ENCODE results near the gene GMDS. TPM values are rescaled to one million over a fixed set of nuclear protein-coding genes. Genes with fewer than 3 reads are reported as not detected.
A peak's percentile ranks its signal among the peaks of the same experiment; 100 is the strongest.

Gene GMDS
- total RNA-seq, 1 donor from 2014 or later = 34.0 TPM

- H3K27ac Mint-ChIP-seq (ENCODE audit: unreplicated experiment) = no peak overlapping the region
- no peaks in the 10 kb centered on the region for H3K36me3 Mint-ChIP-seq (ENCODE audit: low read depth)
- H3K4me3 Mint-ChIP-seq (ENCODE audit: unreplicated experiment) = no peak overlapping the region
- H3K27me3 Mint-ChIP-seq (ENCODE audit: low read depth) = no peaks in the 10 kb centered on the region
- TF ChIP-seq, protein P1, sequence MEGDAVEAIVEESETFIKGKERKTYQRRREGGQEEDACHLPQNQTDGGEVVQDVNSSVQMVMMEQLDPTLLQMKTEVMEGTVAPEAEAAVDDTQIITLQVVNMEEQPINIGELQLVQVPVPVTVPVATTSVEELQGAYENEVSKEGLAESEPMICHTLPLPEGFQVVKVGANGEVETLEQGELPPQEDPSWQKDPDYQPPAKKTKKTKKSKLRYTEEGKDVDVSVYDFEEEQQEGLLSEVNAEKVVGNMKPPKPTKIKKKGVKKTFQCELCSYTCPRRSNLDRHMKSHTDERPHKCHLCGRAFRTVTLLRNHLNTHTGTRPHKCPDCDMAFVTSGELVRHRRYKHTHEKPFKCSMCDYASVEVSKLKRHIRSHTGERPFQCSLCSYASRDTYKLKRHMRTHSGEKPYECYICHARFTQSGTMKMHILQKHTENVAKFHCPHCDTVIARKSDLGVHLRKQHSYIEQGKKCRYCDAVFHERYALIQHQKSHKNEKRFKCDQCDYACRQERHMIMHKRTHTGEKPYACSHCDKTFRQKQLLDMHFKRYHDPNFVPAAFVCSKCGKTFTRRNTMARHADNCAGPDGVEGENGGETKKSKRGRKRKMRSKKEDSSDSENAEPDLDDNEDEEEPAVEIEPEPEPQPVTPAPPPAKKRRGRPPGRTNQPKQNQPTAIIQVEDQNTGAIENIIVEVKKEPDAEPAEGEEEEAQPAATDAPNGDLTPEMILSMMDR (IDR thresholded peaks at IDR 0.05) = no peak
- no peaks in the 10 kb centered on the region for H3K9me3 Mint-ChIP-seq (ENCODE audit: low read depth)
- H3K4me1 Mint-ChIP-seq (ENCODE audit: low read depth) = peaks cover under 1% of the 10 kb centered on the region
- peak; percentile 51 for DNase-seq (ENCODE audit: low spot score)
Measured at GRCh38 chr6:1923449-1923848, 322.0 kb downstream of the GMDS start.

DNA sequence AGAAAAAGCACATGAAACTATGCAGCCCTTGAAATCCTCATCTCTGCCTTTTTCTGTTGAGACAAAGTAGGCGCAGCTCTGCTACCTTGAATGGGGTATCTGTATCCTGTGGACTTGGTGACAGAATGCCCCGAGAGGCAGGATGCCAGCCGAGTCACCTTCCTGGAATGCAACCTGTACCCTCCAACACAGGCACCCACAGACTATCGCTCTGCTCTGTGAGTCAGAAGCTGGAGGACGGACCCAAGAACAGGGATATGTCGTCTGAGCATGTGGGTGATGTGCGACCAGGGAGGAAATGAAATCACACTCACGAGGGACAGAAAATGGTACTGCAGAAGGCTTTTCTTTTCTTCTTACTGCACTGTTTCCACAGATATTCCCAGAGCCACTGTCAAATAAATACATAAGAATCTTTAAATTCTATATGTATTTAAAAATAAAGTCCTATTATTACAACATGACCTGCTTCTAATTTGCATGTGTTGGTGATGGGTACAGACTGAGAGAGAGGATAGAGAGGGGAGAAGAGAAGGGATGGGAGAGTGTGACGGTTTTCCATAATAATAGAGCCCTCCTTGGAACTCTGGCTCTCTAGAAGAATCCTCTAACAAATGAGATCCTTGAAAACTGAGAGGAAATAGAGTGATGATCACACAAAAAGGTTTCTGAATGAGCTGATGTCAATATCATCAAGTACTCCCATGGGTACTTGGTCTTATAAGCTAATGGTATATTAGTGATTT lies 327.6 kb downstream of the GMDS start:
- H3K9me3 Mint-ChIP-seq (ENCODE audit: low read depth) = no peaks in the 10 kb centered on the region
- DNase-seq (ENCODE audit: low spot score) = no peak
- no peaks in the 10 kb centered on the region for H3K36me3 Mint-ChIP-seq (ENCODE audit: low read depth)
- peaks cover 30% of the 10 kb centered on the region for H3K4me1 Mint-ChIP-seq (ENCODE audit: low read depth)
- H3K27ac Mint-ChIP-seq (ENCODE audit: unreplicated experiment) = peak overlapping the region; percentile 96
- no peaks in the 10 kb centered on the region for H3K27me3 Mint-ChIP-seq (ENCODE audit: low read depth)
- TF ChIP-seq, protein P1 (IDR thresholded peaks at IDR 0.05) = no peak
- peak overlapping the region; percentile 36 for H3K4me3 Mint-ChIP-seq (ENCODE audit: unreplicated experiment)

- Mint-ChIP-seq H3K27ac (ENCODE audit: unreplicated experiment) (peak overlapping the region; percentile 96), H3K4me1 (ENCODE audit: low read depth) (peaks cover 41% of the 10 kb centered on the region), H3K9me3 (ENCODE audit: low read depth) (no peaks in the 10 kb centered on the region), H3K36me3 (ENCODE audit: low read depth) (no peaks in the 10 kb centered on the region), H3K27me3 (ENCODE audit: low read depth) (no peaks in the 10 kb centered on the region), H3K4me3 (ENCODE audit: unreplicated experiment) (no peak overlapping the region)
- DNase-seq (ENCODE audit: low spot score) = no peak
- TF ChIP-seq, protein P1 (IDR thresholded peaks at IDR 0.05) = no peak
Measured at GRCh38 chr6:1916334-1917070, 328.9 kb downstream of the GMDS start.

DNA sequence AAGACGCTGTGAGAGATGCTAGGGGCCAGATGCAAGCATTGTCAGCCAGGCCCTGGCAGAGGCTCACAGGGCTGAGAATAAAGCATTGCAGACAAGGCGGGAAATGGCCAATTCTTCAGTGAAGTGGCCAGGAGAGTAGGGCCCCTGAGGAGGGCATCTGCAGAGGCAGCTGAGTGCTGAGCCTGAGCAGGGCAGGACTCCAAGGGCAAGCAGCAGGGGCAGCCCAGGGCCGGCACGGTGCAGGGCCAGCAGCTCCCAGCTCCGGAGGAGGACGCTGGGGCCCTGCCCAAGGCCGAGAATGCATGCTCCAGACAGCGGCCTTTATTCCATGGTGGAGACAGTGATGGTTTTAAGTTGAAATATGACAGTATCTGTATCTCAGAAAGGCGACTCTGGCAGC lies 330.2 kb downstream of the GMDS start:
- H3K4me3 Mint-ChIP-seq (ENCODE audit: unreplicated experiment) = no peak overlapping the region
- no peak for DNase-seq (ENCODE audit: low spot score)
- H3K9me3 Mint-ChIP-seq (ENCODE audit: low read depth) = no peaks in the 10 kb centered on the region
- TF ChIP-seq, protein P1 (IDR thresholded peaks at IDR 0.05) = no peak
- no peak overlapping the region for H3K27ac Mint-ChIP-seq (ENCODE audit: unreplicated experiment)
- peaks cover 54% of the 10 kb centered on the region for H3K4me1 Mint-ChIP-seq (ENCODE audit: low read depth)
- H3K36me3 Mint-ChIP-seq (ENCODE audit: low read depth) = no peaks in the 10 kb centered on the region
- H3K27me3 Mint-ChIP-seq (ENCODE audit: low read depth) = no peaks in the 10 kb centered on the region

GRCh38 chr6:1913577-1913976 lies 331.8 kb downstream of the GMDS start:
- TF ChIP-seq, protein P1 (IDR thresholded peaks at IDR 0.05) = no peak
- Mint-ChIP-seq H3K27ac (ENCODE audit: unreplicated experiment) (peak overlapping the region; percentile 18), H3K27me3 (ENCODE audit: low read depth) (no peaks in the 10 kb centered on the region), H3K4me3 (ENCODE audit: unreplicated experiment) (no peak overlapping the region), H3K9me3 (ENCODE audit: low read depth) (no peaks in the 10 kb centered on the region), H3K36me3 (ENCODE audit: low read depth) (no peaks in the 10 kb centered on the region), H3K4me1 (ENCODE audit: low read depth) (peaks cover 70% of the 10 kb centered on the region)
- DNase-seq (ENCODE audit: low spot score) = no peak
